ENCODE data around the gene ISG20L2.

DNA sequence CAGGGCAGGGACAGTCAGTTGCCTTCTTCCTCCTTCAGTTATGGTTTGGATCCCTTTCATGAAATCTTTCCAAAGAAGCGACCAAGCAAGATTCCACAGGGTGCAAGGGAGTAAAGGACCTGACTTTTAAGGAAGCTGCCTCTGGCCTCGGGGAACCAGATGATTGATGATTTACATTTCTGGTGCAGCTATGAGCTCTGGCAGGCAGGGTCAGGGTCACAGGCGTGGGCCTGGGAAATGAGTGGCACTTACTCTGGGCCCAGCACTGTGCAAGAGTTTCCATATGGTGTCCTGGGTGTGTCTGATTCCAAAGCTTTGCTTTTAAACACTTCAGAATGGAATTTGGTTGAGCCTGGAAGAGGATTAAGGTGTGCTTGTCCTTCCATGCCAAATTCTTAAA, 15.9 kb downstream of the ISG20L2 start:
- TF ChIP-seq CTCF (conservative IDR thresholded peaks at IDR 0.05) (no peak), EZH2 (IDR thresholded peaks at IDR 0.05; ENCODE audit: low read depth) (no peak)
